ENCODE results near the gene C1GALT1. TPM values are rescaled to one million over a fixed set of nuclear protein-coding genes. Genes with fewer than 3 reads are reported as not detected.

The C1GALT1 gene
- total and polyA plus RNA-seq, 2 donors (not counting 3 experiments of a cell fraction or from before 2014, with no cell fraction given): 18.3 to 31.1 TPM

- DNase-seq (ENCODE audit: low read depth, low spot score) (no peak), FAIRE-seq (no peak)
- H3K4me3 ChIP-seq (replicated peaks in 1 of 3; ENCODE audit: insufficient read depth in 1 of 3, low read depth in 1 of 3, low read length in 3 of 3): no peak overlapping the region
- H3K27ac ChIP-seq (ENCODE audit: insufficient read depth, low read depth, low read length): no peak overlapping the region
- no peaks in the 10 kb centered on the region for H3K9me1 ChIP-seq (replicated peaks; ENCODE audit: control insufficient read depth, extremely low read depth, insufficient read depth, low read length)
- no peak overlapping the region for H3K4me2 ChIP-seq (ENCODE audit: insufficient read depth, low read length)
- dilution Hi-C loops (cut with MboI; ENCODE audit: extremely low pct_ligation_motif_present, low sequenced_read_pairs) (no loop called here), intact Hi-C loops (cut with micrococcal nuclease) (no loop called here)
- no peak overlapping the region for H2AFZ ChIP-seq (ENCODE audit: low read depth, low read length)
- no peaks in the 10 kb centered on the region for H3K9me3 ChIP-seq (replicated peaks; ENCODE audit: control insufficient read depth, insufficient read depth, low read length)
- no peaks in the 10 kb centered on the region for H3K27me3 ChIP-seq (ENCODE audit: control insufficient read depth in 2 of 2, insufficient read depth in 2 of 2, low read length in 2 of 2)
- H3K79me2 ChIP-seq (ENCODE audit: control insufficient read depth, insufficient read depth, low read length): no peaks in the 10 kb centered on the region
- BruUV-seq (replicated peaks): no TSS peak
- no peaks in the 10 kb centered on the region for H3K36me3 ChIP-seq (ENCODE audit: control insufficient read depth in 2 of 2, extremely low read depth in 1 of 2, insufficient read depth in 2 of 2, low read length in 2 of 2)
- no peak overlapping the region for H3K9ac ChIP-seq (replicated peaks; ENCODE audit: extremely low read depth, insufficient read depth, low read length)
- TF ChIP-seq GATA2 (IDR thresholded peaks at IDR 0.05; ENCODE audit: insufficient read depth, insufficient read length, low read depth, low read length) (no peak), EZH2 (IDR thresholded peaks at IDR 0.05; ENCODE audit: borderline replicate concordance, low read depth, low read length, severe bottlenecking) (no peak), POLR2AphosphoS5 (IDR thresholded peaks at IDR 0.05; ENCODE audit: insufficient read depth, low read depth, low read length) (no peak), MAX (IDR thresholded peaks at IDR 0.05; ENCODE audit: insufficient read depth, insufficient read length) (no peak), JUN (IDR thresholded peaks at IDR 0.05; ENCODE audit: borderline replicate concordance, insufficient read depth, insufficient read length, low read depth) (no peak), CTCF (IDR thresholded peaks at IDR 0.05; ENCODE audit: extremely low read depth in 1 of 2, insufficient read depth in 1 of 2, low read depth in 1 of 2, low read length in 2 of 2) (no peak), POLR2A (IDR thresholded peaks at IDR 0.05; ENCODE audit: low read depth, low read length) (no peak), MYC (IDR thresholded peaks at IDR 0.05; ENCODE audit: low read depth, low read length) (no peak), FOS (IDR thresholded peaks at IDR 0.05; ENCODE audit: borderline replicate concordance, insufficient read depth, low read length) (no peak)
- POLR2A ChIA-PET: no interaction called here
- CTCF ChIA-PET: interaction anchor here (1.8 kb wide), 1 partner anchor 62 kb away, joined by 5 read pairs; no protein-coding TSS in a partner anchor
- H4K20me1 ChIP-seq (replicated peaks; ENCODE audit: control insufficient read depth, extremely low read depth, insufficient read depth, low read length): no peaks in the 10 kb centered on the region
- no peaks in the 10 kb centered on the region for H3K4me1 ChIP-seq (ENCODE audit: control insufficient read depth, extremely low read depth, insufficient read depth, low read length)
These were observed 17.0 kb upstream of the C1GALT1 start for GRCh38 chr7:7165372-7165771.

Data from endothelial cell of umbilical vein (primary cell).